ENCODE measurements around the gene RGS17. TPM values are rescaled to one million over a fixed set of nuclear protein-coding genes. Genes with fewer than 3 reads are reported as not detected.
"Not testable (repeated sequence)": the region's sequence is repeated elsewhere in the genome, so short reads cannot be mapped to it uniquely, and the experiment has no call there.

RGS17 gene
- total RNA-seq, 2 donors from 2014 or later, result 0.28 TPM; not detected in 1

DNA sequence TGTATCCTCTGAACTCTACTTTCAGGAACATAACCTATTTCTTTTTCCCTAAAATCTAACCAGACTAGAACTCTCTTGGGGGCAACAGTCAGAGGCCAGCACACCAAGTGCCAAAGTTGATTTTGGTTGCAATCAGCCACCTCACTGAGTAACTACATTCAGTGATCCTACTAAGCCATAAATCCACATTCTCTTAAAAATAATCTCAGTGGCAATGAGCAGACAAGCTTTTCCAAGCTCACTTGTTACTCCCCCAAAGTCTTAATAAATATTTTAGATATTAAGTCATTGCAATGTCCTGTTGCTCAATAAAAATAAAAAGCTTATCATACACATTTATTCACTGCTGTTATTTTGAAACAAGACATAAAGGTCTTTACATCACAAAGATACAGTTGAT is 9.8 kb downstream of the RGS17 start:
- DNase-seq (ENCODE audit: low spot score), result no peak
- TF ChIP-seq, protein P1, sequence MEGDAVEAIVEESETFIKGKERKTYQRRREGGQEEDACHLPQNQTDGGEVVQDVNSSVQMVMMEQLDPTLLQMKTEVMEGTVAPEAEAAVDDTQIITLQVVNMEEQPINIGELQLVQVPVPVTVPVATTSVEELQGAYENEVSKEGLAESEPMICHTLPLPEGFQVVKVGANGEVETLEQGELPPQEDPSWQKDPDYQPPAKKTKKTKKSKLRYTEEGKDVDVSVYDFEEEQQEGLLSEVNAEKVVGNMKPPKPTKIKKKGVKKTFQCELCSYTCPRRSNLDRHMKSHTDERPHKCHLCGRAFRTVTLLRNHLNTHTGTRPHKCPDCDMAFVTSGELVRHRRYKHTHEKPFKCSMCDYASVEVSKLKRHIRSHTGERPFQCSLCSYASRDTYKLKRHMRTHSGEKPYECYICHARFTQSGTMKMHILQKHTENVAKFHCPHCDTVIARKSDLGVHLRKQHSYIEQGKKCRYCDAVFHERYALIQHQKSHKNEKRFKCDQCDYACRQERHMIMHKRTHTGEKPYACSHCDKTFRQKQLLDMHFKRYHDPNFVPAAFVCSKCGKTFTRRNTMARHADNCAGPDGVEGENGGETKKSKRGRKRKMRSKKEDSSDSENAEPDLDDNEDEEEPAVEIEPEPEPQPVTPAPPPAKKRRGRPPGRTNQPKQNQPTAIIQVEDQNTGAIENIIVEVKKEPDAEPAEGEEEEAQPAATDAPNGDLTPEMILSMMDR (IDR thresholded peaks at IDR 0.05), result no peak
- Histone ChIP-seq H3K36me3 (no peaks in the 10 kb centered on the region), H3K27ac (no peak overlapping the region), H3K4me3 (no peak overlapping the region), H3K9me3 (no peaks in the 10 kb centered on the region), H3K27me3 (no peaks in the 10 kb centered on the region), H3K4me1 (no peaks in the 10 kb centered on the region)

DNA sequence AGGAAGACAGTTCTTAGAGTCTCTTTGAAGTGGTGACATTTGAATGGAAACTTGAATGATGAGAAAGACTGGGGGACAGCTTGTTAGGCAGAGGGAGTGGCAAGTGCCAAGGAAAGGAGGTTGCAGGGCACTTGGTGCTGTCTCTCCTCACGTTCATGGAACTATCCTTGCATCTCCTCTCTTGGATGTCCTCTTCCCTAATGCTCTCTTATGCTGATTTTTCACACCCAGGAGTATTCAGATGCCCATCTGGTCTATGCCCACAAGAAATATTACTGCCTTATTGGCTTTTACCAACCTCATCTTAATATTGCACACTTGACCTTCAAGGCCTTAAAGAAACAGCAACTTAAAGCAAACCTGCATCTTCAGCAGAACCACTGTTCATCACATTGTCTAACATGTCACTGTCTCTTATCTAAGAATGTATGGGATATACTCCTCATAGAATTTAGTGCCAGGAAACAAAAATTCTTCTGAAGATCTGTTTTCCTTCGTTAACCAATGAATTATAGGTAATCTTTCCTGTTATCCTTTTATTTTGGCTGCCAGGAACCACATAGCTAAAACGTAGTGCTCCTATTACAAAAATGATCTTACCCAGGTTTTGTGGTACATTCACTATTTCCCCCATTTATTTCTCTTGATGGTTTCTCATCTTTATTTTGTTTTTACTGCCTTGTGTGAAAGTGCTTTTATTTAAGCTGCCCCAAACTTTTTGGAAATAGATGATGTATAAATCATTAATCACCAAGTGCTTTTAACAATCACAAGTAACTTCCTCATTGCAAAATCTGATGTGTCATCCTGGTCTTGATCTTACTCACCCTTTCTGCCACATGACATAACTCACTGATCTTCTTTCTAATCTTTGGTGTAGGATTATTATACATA is 12.8 kb downstream of the RGS17 start:
- no peaks in the 10 kb centered on the region for H3K4me1 ChIP-seq

DNA sequence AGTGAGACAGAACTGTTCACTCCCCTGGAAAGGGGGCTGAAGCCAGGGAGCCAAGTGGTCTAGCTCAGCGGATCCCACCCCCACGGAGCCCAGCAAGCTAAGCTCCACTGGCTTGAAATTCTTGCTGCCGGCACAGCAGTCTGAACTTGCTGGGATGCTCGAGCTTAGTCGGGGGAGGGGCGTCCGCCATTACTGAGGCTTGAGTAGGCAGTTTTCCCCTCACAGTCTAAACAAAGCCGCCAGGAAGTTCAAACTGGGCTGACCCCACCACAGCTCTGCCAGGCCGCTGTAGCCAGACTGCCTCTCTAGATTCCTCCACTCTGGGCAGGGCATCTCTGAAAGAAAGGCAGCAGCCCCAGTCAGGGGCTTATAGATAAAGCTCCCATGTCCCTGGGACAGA is 20.0 kb downstream of the RGS17 start:
- not testable (repeated sequence) for H3K27me3 ChIP-seq; H3K4me1 ChIP-seq; H3K36me3 ChIP-seq; DNase-seq (ENCODE audit: low spot score); H3K4me3 ChIP-seq; H3K27ac ChIP-seq
- H3K9me3 ChIP-seq, result peaks cover 0 to 12% of the 10 kb centered on the region in 2 donors

More for the DNA sequence above, 12.8 kb downstream of the RGS17 start:
- Histone ChIP-seq H3K9me3 (peaks cover 0 to 7% of the 10 kb centered on the region in 2 donors), H3K27ac (no peak overlapping the region), H3K4me3 (no peak overlapping the region), H3K36me3 (no peaks in the 10 kb centered on the region), H3K27me3 (no peaks in the 10 kb centered on the region)
- TF ChIP-seq, protein P1 (IDR thresholded peaks at IDR 0.05), result no peak
- DNase-seq (ENCODE audit: low spot score), result no peak

DNA sequence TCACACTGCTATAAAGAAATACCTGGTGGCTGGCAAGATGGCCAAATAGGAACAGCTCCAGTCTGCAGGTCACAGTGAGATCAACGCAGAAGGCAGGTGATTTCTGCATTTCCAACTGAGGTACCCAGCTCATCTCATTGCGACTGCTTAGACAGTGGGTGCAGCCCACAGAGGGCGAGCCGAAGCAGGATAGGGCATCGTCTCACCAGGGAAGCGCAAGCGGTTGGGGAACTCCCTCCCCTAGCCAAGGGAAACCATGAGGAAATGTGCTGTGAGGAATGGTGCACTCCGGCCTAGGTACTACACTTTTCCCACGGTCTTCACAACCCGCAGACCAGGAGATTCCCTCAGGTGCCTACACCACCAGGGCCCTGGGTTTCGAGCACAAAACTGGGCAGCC is 20.5 kb downstream of the RGS17 start:
- not testable (repeated sequence) for H3K36me3 ChIP-seq; H3K27ac ChIP-seq; H3K4me1 ChIP-seq; H3K4me3 ChIP-seq; DNase-seq (ENCODE audit: low spot score); H3K27me3 ChIP-seq
- H3K9me3 ChIP-seq, result peaks cover 0 to 12% of the 10 kb centered on the region in 2 donors

DNA sequence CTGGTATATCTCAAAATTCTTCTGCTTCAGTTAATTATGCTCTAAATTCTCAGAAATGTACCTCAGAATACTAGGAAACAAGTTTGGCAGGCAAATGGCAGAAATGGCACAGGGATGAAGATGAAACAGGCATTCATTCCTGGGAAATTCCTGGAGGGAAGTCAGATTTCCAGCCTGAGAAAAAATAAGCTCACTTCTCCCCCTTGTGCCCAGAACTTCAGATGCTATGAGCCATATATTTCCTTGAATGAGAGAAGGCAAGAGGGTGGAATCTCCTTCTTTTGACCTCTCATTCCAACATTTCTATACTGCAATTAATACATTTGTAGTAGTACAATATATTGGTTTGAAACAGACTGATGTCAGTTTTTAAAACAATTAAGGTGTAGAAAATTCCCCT is 22.8 kb downstream of the RGS17 start:
- Histone ChIP-seq H3K9me3 (peaks cover 0 to 6% of the 10 kb centered on the region in 2 donors), H3K4me3 (no peak overlapping the region), H3K36me3 (no peaks in the 10 kb centered on the region), H3K27me3 (no peaks in the 10 kb centered on the region), H3K27ac (no peak overlapping the region), H3K4me1 (peaks cover 0 to 8% of the 10 kb centered on the region in 2 donors)
- DNase-seq (ENCODE audit: low spot score), result no peak
- TF ChIP-seq, protein P1 (IDR thresholded peaks at IDR 0.05), result peak in 1 of 2 donors; percentile 47

DNA sequence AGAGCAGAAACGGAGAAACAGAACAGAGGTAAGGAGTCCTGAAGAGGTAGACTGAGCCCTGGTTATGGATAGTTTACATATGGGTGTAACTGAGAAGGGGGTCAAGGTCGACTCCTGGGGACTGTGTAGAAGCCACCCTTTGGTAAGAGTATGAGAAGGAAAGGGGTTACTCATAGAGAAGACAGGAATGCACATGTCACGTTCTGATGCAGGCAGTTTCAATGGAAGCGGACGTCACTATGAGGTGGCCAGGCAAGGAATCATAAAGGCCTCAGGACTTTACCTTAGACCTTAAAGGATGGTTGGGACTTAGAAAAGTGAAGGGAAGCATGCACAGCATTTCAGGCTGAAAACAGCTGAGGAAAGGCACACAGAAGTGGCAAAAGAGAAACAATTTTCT is 25.1 kb downstream of the RGS17 start:
- Histone ChIP-seq H3K27me3 (no peaks in the 10 kb centered on the region), H3K9me3 (no peaks in the 10 kb centered on the region), H3K4me3 (no peak overlapping the region), H3K36me3 (no peaks in the 10 kb centered on the region), H3K4me1 (peaks cover 0 to 8% of the 10 kb centered on the region in 2 donors), H3K27ac (no peak overlapping the region)
- no peak for DNase-seq (ENCODE audit: low spot score)
- TF ChIP-seq, protein P1 (IDR thresholded peaks at IDR 0.05), result no peak
